Renal cortical epithelial cell (primary cell): ENCODE results near the gene MAP1LC3B2. TPM values are rescaled to one million over a fixed set of nuclear protein-coding genes. Genes with fewer than 3 reads are reported as not detected.

Experiments used
- DNase-seq: peaks from one replicate; pipeline ENCODE4 v3.0.0-alpha.2; 2011; ENCODE audit warnings: low read depth
- total RNA-seq: library from RNA; depleted of rRNA; stranded (reverse); fragments of >200 nt; gene quantifications from 2 replicates; pipeline ENCODE4 v1.2.3, GENCODE V29; 2014

The MAP1LC3B2 gene
- total RNA-seq, 1 donor from 2014 or later, result 1.6 TPM

- DNase-seq, result no peak
Measured at GRCh38 chr12:116594325-116595038, 35.3 kb downstream of the MAP1LC3B2 start.

GRCh38 chr12:116595186-116595585 lies 36.0 kb downstream of the MAP1LC3B2 start:
- peak; percentile 35 for DNase-seq

GRCh38 chr12:116595672-116596071 lies 36.5 kb downstream of the MAP1LC3B2 start:
- no peak for DNase-seq

GRCh38 chr12:116597886-116598285 lies 38.7 kb downstream of the MAP1LC3B2 start:
- DNase-seq, result no peak

GRCh38 chr12:116598311-116599284 lies 39.4 kb downstream of the MAP1LC3B2 start:
- DNase-seq, result no peak

- peak; percentile 44 for DNase-seq
Measured at GRCh38 chr12:116599285-116600136, 40.3 kb downstream of the MAP1LC3B2 start.

- peak; percentile 19 for DNase-seq
Measured at GRCh38 chr12:116600959-116601918, 42.1 kb downstream of the MAP1LC3B2 start.

- DNase-seq, result no peak
Measured at GRCh38 chr12:116601933-116602810, 43.0 kb downstream of the MAP1LC3B2 start.

- DNase-seq, result no peak
Measured at GRCh38 chr12:116603546-116604177, 44.5 kb downstream of the MAP1LC3B2 start.

- DNase-seq, result no peak
Measured at GRCh38 chr12:116604178-116604895, 45.2 kb downstream of the MAP1LC3B2 start.

- no peak for DNase-seq
Measured at GRCh38 chr12:116604951-116605641, 45.9 kb downstream of the MAP1LC3B2 start.

GRCh38 chr12:116606397-116606796 lies 47.2 kb downstream of the MAP1LC3B2 start:
- DNase-seq, result no peak

- no peak for DNase-seq
Measured at GRCh38 chr12:116607039-116607438, 47.9 kb downstream of the MAP1LC3B2 start.

GRCh38 chr12:116609319-116610114 lies 50.3 kb downstream of the MAP1LC3B2 start:
- DNase-seq, result no peak

GRCh38 chr12:116610971-116611541 lies 51.9 kb downstream of the MAP1LC3B2 start:
- no peak for DNase-seq

GRCh38 chr12:116612436-116612835 lies 53.3 kb downstream of the MAP1LC3B2 start:
- no peak for DNase-seq

- DNase-seq, result no peak
Measured at GRCh38 chr12:116613256-116613655, 54.1 kb downstream of the MAP1LC3B2 start.
